T-helper 2 cell (primary cell): Measurements from ENCODE around the gene HSF2BP.

Experiments used
- DNase-seq, 5 experiments: peaks; one replicate each; pipeline versions ENCODE4 v3.0.0 to v3.0.0-alpha.2; 2012 to 2022

HSF2BP gene

GRCh38 chr21:43648171-43648570 is 11.1 kb downstream of the HSF2BP start:
- DNase-seq: no peak

GRCh38 chr21:43646550-43647260 is 12.6 kb downstream of the HSF2BP start:
- peak; percentile 63 to 81 (median 76) for DNase-seq

GRCh38 chr21:43645976-43646375 is 13.3 kb downstream of the HSF2BP start:
- DNase-seq: no peak

- DNase-seq: peak in 1 of 5 experiments; percentile 31
These were observed 14.0 kb downstream of the HSF2BP start for GRCh38 chr21:43645136-43645891.

GRCh38 chr21:43644609-43645008 is 14.7 kb downstream of the HSF2BP start:
- DNase-seq: no peak

GRCh38 chr21:43644071-43644470 is 15.2 kb downstream of the HSF2BP start:
- DNase-seq: no peak

GRCh38 chr21:43643193-43643592 is 16.1 kb downstream of the HSF2BP start:
- no peak for DNase-seq

- DNase-seq: no peak
These were observed 18.9 kb downstream of the HSF2BP start for GRCh38 chr21:43640400-43640799.

GRCh38 chr21:43639470-43640353 is 19.6 kb downstream of the HSF2BP start:
- no peak for DNase-seq

- DNase-seq: no peak
These were observed 21.6 kb downstream of the HSF2BP start for GRCh38 chr21:43637530-43638158.

GRCh38 chr21:43635436-43635835 is 23.9 kb downstream of the HSF2BP start:
- DNase-seq: no peak

GRCh38 chr21:43634618-43635017 is 24.7 kb downstream of the HSF2BP start:
- DNase-seq: no peak

- DNase-seq: no peak
These were observed 26.8 kb downstream of the HSF2BP start for GRCh38 chr21:43632373-43632905.

GRCh38 chr21:43631411-43632107 is 27.7 kb downstream of the HSF2BP start:
- no peak for DNase-seq

GRCh38 chr21:43627527-43627926 is 31.8 kb downstream of the HSF2BP start:
- no peak for DNase-seq

GRCh38 chr21:43626390-43626789 is 32.9 kb downstream of the HSF2BP start:
- DNase-seq: no peak

- no peak for DNase-seq
These were observed 34.9 kb downstream of the HSF2BP start for GRCh38 chr21:43624339-43624738.

- DNase-seq: no peak
These were observed 35.7 kb downstream of the HSF2BP start for GRCh38 chr21:43623588-43623987.

- no peak for DNase-seq
These were observed 36.5 kb downstream of the HSF2BP start for GRCh38 chr21:43622796-43623195.

- DNase-seq: no peak
These were observed 39.4 kb downstream of the HSF2BP start for GRCh38 chr21:43619856-43620255.

GRCh38 chr21:43619344-43619743 is 39.9 kb downstream of the HSF2BP start:
- DNase-seq: no peak

- DNase-seq: no peak
These were observed 40.3 kb downstream of the HSF2BP start for GRCh38 chr21:43618940-43619339.
